Body of pancreas (tissue), 4 donors: ENCODE measurements around the gene PKD1L1. TPM values are rescaled to one million over a fixed set of nuclear protein-coding genes. Genes with fewer than 3 reads are reported as not detected.

Experiments used
- ATAC-seq: fragments of 150-250 bp; one replicate; pipeline ENCODE4 v1.9.1; 2016
- DNase-seq, 4 donors: peaks; one replicate each; pipeline ENCODE4 v3.0.0-alpha.2; 2019
- H3K27ac ChIP-seq, 4 donors: fragments of 200-600 bp; sonication (generic); 1 replicate in 3 of 4; 2 replicates in 1 of 4; pipeline versions ENCODE4 v1.5.1 to v1.6.1; 2016 to 2019; ENCODE audit warnings: mild to moderate bottlenecking in 1 of 4, mixed read lengths in 1 of 4, moderate library complexity in 1 of 4
- H3K27me3 ChIP-seq, 2 donors: fragments of 200-600 bp; sonication (generic); one replicate each; pipeline ENCODE4 v1.6.0; 2016; ENCODE audit warnings: mild to moderate bottlenecking in 1 of 2
- H3K36me3 ChIP-seq, 2 donors: fragments of 200-600 bp; sonication (generic); replicated peaks in 1 of 2; 2 replicates each; pipeline ENCODE4 v1.5.1; 2016; ENCODE audit warnings: low read depth in 2 of 2; ENCODE audit not compliant: insufficient read depth in 1 of 2
- H3K4me1 ChIP-seq: fragments of 200-600 bp; sonication (generic); one replicate; pipeline ENCODE4 v1.6.0; 2016
- H3K4me3 ChIP-seq, 2 donors: fragments of 200-600 bp; sonication (generic); 1 replicate in 1 of 2; 2 replicates in 1 of 2; pipeline ENCODE4 v1.5.1; 2016 to 2019
- H3K9me3 ChIP-seq, 3 donors: fragments of 200-600 bp; sonication (generic); 1 replicate in 2 of 3; 2 replicates in 1 of 3; pipeline ENCODE4 v1.5.1; 2016
- POLR2A ChIP-seq, 3 donors: fragments of 450-650 bp; IDR thresholded peaks; one replicate each; pipeline ENCODE4 v1.6.1; 2016; ENCODE audit warnings: antibody characterized with exemption in 3 of 3, mild to moderate bottlenecking in 2 of 3
- WGBS, 2 donors: methylation state at CpG; one replicate each; pipeline ENCODE4 v1.1.5; 2017; 5-methylcytosine and 5-hydroxymethylcytosine counted together
- intact Hi-C: fragments of 100-400 bp; cut with DNase I; formaldehyde crosslinking; loops from one replicate; pipeline ENCODE4 v1.15.1; 2023
- total RNA-seq, 2 donors: library from RNA; depleted of rRNA; stranded (reverse); fragments of >200 nt; gene quantifications; one replicate each; pipeline ENCODE4 v1.1.0, GENCODE V29; 2016
- TF ChIP-seq, protein P1 (sequence below), 7 experiments: fragments of 450-650 bp in 4 of 7; fragments of 200-600 bp in 3 of 7; sonication (generic) in 3 of 7; IDR thresholded peaks; one replicate each; pipeline ENCODE4 v1.5.1; 2016 to 2019; ENCODE audit warnings: antibody characterized with exemption in 7 of 7

PKD1L1 gene
- total RNA-seq, 2 donors from 2014 or later = 0.26 to 4.0 TPM

DNA sequence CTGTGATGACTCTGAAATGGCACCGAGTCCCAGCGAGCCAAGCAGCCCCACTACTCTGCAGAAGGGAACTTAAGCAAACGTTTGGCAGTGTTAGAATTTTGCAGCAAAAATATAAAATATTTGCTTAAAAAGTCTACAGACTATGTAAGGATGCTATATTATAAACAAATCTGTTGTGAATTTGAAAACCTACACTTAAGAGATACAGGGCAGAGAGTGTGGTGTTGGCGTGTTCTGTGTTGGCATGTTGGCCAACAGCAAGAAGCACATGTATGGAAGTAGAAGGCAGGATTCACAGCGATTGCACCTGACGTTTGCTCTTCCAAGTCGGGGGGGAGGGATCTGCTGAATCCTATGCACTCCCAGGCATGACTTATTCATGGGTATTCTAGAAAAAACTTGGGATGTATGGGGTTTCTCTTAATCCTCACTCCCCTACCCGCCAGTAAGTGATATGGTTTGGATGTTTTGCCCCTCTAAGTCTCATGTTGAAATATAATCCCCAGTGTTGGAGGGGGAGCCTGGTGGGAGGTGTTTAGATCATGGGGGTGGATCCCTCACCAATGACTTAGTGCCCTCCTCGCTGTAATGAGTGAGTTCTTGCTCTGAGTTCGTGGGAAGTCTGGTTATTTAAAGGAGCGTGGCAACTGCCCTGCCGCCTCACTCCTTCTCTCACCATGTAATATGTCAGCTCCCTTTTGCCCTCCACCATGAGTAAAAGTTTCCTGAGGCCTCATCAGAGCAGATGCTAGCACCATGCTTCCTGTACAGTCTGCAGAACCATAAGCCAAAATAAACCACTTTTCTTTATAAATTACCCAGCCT is 62.1 kb downstream of the PKD1L1 start:
- no peaks in the 10 kb centered on the region for H3K4me1 ChIP-seq
- DNase-seq (no peak), ATAC-seq (no peak)
- no peak overlapping the region for H3K4me3 ChIP-seq
- no peaks in the 10 kb centered on the region for H3K27me3 ChIP-seq
- no peaks in the 10 kb centered on the region for H3K9me3 ChIP-seq
- 62 to 86% methylated on average over 12 of the region's 12 CpGs for WGBS, 2 donors
- intact Hi-C loops = no loop called here
- TF ChIP-seq, protein P1, sequence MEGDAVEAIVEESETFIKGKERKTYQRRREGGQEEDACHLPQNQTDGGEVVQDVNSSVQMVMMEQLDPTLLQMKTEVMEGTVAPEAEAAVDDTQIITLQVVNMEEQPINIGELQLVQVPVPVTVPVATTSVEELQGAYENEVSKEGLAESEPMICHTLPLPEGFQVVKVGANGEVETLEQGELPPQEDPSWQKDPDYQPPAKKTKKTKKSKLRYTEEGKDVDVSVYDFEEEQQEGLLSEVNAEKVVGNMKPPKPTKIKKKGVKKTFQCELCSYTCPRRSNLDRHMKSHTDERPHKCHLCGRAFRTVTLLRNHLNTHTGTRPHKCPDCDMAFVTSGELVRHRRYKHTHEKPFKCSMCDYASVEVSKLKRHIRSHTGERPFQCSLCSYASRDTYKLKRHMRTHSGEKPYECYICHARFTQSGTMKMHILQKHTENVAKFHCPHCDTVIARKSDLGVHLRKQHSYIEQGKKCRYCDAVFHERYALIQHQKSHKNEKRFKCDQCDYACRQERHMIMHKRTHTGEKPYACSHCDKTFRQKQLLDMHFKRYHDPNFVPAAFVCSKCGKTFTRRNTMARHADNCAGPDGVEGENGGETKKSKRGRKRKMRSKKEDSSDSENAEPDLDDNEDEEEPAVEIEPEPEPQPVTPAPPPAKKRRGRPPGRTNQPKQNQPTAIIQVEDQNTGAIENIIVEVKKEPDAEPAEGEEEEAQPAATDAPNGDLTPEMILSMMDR (IDR thresholded peaks at IDR 0.05) = no peak
- no peak for TF ChIP-seq POLR2A (IDR thresholded peaks at IDR 0.05)
- H3K36me3 ChIP-seq = no peaks in the 10 kb centered on the region
- H3K27ac ChIP-seq = no peak overlapping the region

DNA sequence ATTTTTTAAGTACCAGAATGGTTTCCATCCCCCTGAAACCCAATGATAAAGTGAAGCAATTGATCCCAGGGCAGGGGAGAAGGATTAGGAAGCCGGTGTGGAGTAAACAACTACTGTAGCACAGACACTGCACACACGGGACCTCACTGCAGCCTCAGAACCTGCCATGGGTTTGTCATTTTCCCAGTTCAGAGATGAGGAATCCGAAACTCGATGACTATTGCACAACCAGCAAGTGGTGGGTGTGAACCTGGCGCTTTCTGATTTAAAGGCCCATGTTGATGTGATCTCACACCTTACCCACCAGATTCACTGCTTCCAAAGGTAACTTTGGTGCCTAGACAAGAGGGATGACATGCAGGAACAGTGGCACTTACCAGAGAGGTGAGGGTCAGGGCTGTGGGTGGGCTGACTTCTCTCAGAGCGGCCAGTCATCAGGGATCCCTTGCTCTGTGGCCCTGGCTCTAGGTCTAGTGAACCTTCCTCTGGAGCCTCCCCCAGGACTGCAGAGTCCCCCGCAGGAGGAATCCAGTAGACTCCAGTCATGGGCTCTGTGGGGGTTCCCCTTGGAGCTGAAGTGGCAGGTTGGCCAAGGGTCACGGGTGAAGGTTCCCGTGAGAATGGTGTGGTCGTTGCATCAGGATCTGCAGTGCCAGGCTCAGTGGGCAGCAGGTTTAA is 62.8 kb downstream of the PKD1L1 start:
- no peaks in the 10 kb centered on the region for H3K9me3 ChIP-seq
- WGBS, 2 donors = 57 to 71% methylated on average over 8 to 10 of the region's 10 CpGs
- H3K4me1 ChIP-seq = no peaks in the 10 kb centered on the region
- H3K27ac ChIP-seq = no peak overlapping the region
- DNase-seq = no peak
- intact Hi-C loops = no loop called here
- H3K36me3 ChIP-seq = no peaks in the 10 kb centered on the region
- no peaks in the 10 kb centered on the region for H3K27me3 ChIP-seq
- H3K4me3 ChIP-seq = no peak overlapping the region
- TF ChIP-seq, protein P1 (IDR thresholded peaks at IDR 0.05) = no peak
- no peak for TF ChIP-seq POLR2A (IDR thresholded peaks at IDR 0.05)
- ATAC-seq = no peak

DNA sequence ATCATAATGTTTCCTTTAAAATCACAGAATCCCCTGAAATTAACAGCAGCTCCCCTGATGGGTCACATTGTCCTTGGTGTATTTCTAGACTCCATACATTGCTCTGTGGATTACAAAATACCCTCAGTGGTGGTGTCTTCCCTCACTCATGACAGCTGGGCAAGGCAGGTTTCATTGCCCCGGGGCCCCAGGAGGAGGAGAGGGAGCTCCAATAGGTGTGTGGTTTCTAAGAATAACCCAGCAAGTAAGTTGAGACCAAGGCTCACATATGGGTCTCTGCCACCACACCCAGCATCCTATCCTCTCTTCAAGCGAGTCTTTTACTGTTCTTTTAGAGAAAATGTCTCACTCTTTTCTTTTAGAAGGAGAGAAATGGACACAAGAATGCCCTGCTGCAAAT is 63.6 kb downstream of the PKD1L1 start:
- 32 to 35% methylated on average over 2 of the region's 2 CpGs for WGBS, 2 donors
- Histone ChIP-seq H3K4me3 (no peak overlapping the region), H3K27me3 (no peaks in the 10 kb centered on the region), H3K27ac (no peak overlapping the region), H3K9me3 (no peaks in the 10 kb centered on the region), H3K4me1 (no peaks in the 10 kb centered on the region), H3K36me3 (no peaks in the 10 kb centered on the region)
- no peak for DNase-seq
- TF ChIP-seq POLR2A (IDR thresholded peaks at IDR 0.05) = no peak
- TF ChIP-seq, protein P1 (IDR thresholded peaks at IDR 0.05) = no peak
- intact Hi-C loops = no loop called here
- no peak for ATAC-seq

DNA sequence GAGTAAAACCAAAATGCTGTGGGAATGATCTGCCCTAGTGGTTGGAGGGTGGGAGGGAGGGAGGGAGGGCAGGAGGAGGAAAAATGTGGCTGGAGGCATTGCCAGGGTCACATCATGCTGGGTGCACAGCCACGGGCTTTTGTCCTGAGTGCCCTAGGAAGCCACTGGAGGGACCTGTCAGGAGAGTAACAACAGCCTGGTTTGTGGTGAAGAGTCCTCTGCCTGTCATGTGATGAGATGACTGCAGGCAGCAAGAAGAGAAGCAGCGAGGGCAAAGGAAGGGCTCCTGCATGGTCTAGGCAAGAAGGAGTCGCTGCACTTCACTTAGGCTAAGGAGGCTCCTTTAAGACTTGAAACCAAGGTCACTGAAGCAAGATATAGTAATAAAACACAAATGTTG is 65.6 kb downstream of the PKD1L1 start:
- DNase-seq = no peak
- H3K36me3 ChIP-seq = no peaks in the 10 kb centered on the region
- no peaks in the 10 kb centered on the region for H3K4me1 ChIP-seq
- no peaks in the 10 kb centered on the region for H3K27me3 ChIP-seq
- H3K4me3 ChIP-seq = no peak overlapping the region
- WGBS, 2 donors = 74 to 78% methylated on average over 3 of the region's 3 CpGs
- no peak for ATAC-seq
- no peak for TF ChIP-seq POLR2A (IDR thresholded peaks at IDR 0.05)
- TF ChIP-seq, protein P1 (IDR thresholded peaks at IDR 0.05) = no peak
- no peaks in the 10 kb centered on the region for H3K9me3 ChIP-seq
- no peak overlapping the region for H3K27ac ChIP-seq
- intact Hi-C loops = no loop called here
